ENCODE data around the gene CTIF. TPM values are rescaled to one million over a fixed set of nuclear protein-coding genes. Genes with fewer than 3 reads are reported as not detected.
A peak's percentile ranks its signal among the peaks of the same experiment; 100 is the strongest.

CTIF gene
- total and polyA plus RNA-seq, 4 experiments from 2014 or later, result 5.2 to 6.5 TPM; not detected in 2

DNA sequence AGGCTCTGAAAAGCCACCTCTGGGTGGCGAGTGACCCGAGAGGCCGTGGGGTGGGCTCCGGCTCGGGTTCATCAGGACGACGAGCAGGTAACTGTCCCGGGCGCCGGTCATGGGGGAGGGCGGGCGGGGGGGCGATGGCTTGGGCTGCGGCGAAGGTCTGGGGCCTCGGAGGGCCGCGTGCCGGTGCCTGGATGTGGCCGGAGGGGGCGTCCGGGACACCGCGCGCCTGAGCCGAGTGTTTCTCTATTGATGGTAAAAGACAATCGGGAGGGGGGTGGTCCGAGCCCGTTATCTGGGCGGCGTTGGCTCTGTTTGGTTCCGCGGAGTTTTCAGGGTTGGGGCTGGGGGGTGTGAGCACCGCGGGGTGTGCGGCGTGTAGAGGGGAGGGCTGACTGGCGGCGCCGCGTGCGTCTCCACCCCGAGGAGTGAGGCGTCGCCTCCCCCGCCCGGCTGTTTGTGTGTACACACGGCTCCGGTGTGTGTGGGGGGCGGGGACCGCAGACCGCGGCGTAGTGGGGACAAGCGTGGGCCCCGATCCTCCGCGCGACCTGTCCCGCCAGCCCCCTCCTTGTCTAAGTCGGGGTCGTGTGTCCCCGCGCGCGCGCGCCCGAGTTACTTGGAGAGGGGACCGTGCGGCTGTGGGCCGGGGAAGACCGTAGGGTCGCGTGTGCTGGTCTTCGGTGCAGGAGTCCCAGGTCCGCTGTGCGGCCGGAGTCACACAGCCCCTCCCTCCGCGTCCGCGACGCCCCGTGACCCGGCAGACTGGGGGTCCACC is 1.6 kb downstream of the CTIF start:
- Mint-ChIP-seq H3K27me3 (peaks cover 2 to 3% of the 10 kb centered on the region in 2 donors), H3K9me3 (no peaks in the 10 kb centered on the region), H3K4me1 (peaks cover 1 to 12% (median 7%) of the 10 kb centered on the region in 4 donors), H3K4me3 (peak overlapping the region; percentile 87 to 95 (median 92)), H3K27ac (peak overlapping the region in 2 of 7 donors; percentile 35 to 46), H3K36me3 (no peaks in the 10 kb centered on the region)
- peak; percentile 27 to 56 (median 42) for DNase-seq
- peak overlapping the region in 1 of 2 donors; percentile 68 for H3K4me3 ChIP-seq (ENCODE audit: low read length in 2 of 2)
- H3K4me1 ChIP-seq (ENCODE audit: insufficient read depth, low read length), result no peaks in the 10 kb centered on the region
- intact Hi-C loops (cut with micrococcal nuclease), result no loop called here
- H3K36me3 ChIP-seq (ENCODE audit: insufficient read depth, low read length), result no peaks in the 10 kb centered on the region
- no peak overlapping the region for H3K27ac ChIP-seq (ENCODE audit: low read depth, low read length)
- H3K9me3 ChIP-seq (ENCODE audit: control insufficient read depth in 1 of 2, low read length in 2 of 2), result no peaks in the 10 kb centered on the region
- CTCF ChIA-PET (ENCODE audit: partially characterized antibody), result no interaction called here
- POLR2A ChIA-PET (ENCODE audit: partially characterized antibody), result no interaction called here
- no peaks in the 10 kb centered on the region for H3K27me3 ChIP-seq (ENCODE audit: insufficient read depth, low read length)

DNA sequence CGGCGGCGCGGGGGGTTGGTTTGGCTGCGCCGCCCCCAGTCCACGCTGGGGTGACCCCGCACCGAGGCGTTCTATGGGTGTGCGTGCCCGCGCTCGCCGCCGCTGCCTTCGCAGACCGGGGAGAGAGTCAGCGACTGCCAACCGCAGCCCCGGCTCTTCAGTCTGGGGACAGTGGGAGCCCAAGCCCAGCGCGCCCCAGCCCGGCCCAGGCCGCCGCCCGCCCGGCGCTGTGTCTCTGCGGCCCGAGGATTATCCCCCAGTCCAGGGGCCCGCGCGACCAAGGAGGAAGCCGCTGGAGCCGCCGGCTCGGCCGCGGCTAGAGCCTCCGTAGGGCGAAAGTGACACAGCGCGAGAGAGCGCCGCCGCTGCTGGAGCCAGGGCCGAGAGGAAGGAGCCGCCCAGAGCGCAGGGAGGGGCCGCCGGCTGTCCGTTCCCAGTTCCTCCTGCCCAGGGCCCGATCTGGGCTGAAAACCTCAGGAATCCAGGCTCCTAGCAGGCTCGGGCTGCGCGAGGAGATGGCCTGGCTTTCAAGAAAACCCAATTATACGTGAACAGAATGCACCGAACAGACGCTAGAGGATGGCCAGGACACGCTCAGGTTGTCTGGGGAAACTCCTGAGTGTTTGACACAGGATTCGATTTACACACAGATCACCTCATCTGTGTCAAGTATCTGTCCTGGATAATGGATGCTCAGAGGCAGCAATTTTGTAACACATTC is 2.4 kb downstream of the CTIF start:
- Mint-ChIP-seq H3K36me3 (no peaks in the 10 kb centered on the region), H3K4me1 (peaks cover 1 to 12% (median 7%) of the 10 kb centered on the region in 4 donors), H3K27ac (peak overlapping the region in 1 of 7 donors; percentile 18), H3K4me3 (peak overlapping the region; percentile 48 to 93 (median 90)), H3K9me3 (no peaks in the 10 kb centered on the region), H3K27me3 (peaks cover 0 to 3% of the 10 kb centered on the region in 2 donors)
- DNase-seq, result peak in 1 of 5 donors; percentile 23
- intact Hi-C loops (cut with micrococcal nuclease), result no loop called here
- no peaks in the 10 kb centered on the region for H3K27me3 ChIP-seq (ENCODE audit: insufficient read depth, low read length)
- H3K9me3 ChIP-seq (ENCODE audit: control insufficient read depth in 1 of 2, low read length in 2 of 2), result no peaks in the 10 kb centered on the region
- ChIA-PET CTCF (ENCODE audit: partially characterized antibody) (no interaction called here), POLR2A (ENCODE audit: partially characterized antibody) (no interaction called here)
- H3K4me3 ChIP-seq (ENCODE audit: low read length in 2 of 2), result peak overlapping the region in 1 of 2 donors; percentile 45
- no peaks in the 10 kb centered on the region for H3K4me1 ChIP-seq (ENCODE audit: insufficient read depth, low read length)
- H3K27ac ChIP-seq (ENCODE audit: low read depth, low read length), result no peak overlapping the region
- H3K36me3 ChIP-seq (ENCODE audit: insufficient read depth, low read length), result no peaks in the 10 kb centered on the region

GRCh38 chr18:48541747-48542400 is 3.0 kb downstream of the CTIF start:
- H3K27ac ChIP-seq (ENCODE audit: low read depth, low read length), result no peak overlapping the region
- H3K4me3 ChIP-seq (ENCODE audit: low read length in 2 of 2), result no peak overlapping the region

GRCh38 chr18:48542513-48543181 is 3.8 kb downstream of the CTIF start:
- Mint-ChIP-seq H3K27me3 (peaks cover 0 to 3% of the 10 kb centered on the region in 2 donors), H3K9me3 (no peaks in the 10 kb centered on the region), H3K4me3 (peak overlapping the region in 1 of 8 donors; percentile 2), H3K27ac (peak overlapping the region in 1 of 7 donors; percentile 55), H3K4me1 (peaks cover 1 to 12% (median 7%) of the 10 kb centered on the region in 4 donors), H3K36me3 (no peaks in the 10 kb centered on the region)
- DNase-seq, result no peak
- H3K27me3 ChIP-seq (ENCODE audit: insufficient read depth, low read length), result no peaks in the 10 kb centered on the region
- intact Hi-C loops (cut with micrococcal nuclease), result no loop called here
- no peak overlapping the region for H3K27ac ChIP-seq (ENCODE audit: low read depth, low read length)
- no peaks in the 10 kb centered on the region for H3K4me1 ChIP-seq (ENCODE audit: insufficient read depth, low read length)
- no peaks in the 10 kb centered on the region for H3K9me3 ChIP-seq (ENCODE audit: control insufficient read depth in 1 of 2, low read length in 2 of 2)
- no peaks in the 10 kb centered on the region for H3K36me3 ChIP-seq (ENCODE audit: insufficient read depth, low read length)
- no peak overlapping the region for H3K4me3 ChIP-seq (ENCODE audit: low read length in 2 of 2)
- POLR2A ChIA-PET (ENCODE audit: partially characterized antibody), result no interaction called here
- CTCF ChIA-PET (ENCODE audit: partially characterized antibody), result no interaction called here

More at GRCh38 chr18:48541747-48542400, 3.0 kb downstream of the CTIF start:
- Histone ChIP-seq H3K27me3 (ENCODE audit: insufficient read depth, low read length) (no peaks in the 10 kb centered on the region), H3K4me1 (ENCODE audit: insufficient read depth, low read length) (no peaks in the 10 kb centered on the region), H3K9me3 (ENCODE audit: control insufficient read depth in 1 of 2, low read length in 2 of 2) (no peaks in the 10 kb centered on the region), H3K36me3 (ENCODE audit: insufficient read depth, low read length) (no peaks in the 10 kb centered on the region)
- ChIA-PET POLR2A (ENCODE audit: partially characterized antibody) (no interaction called here), CTCF (ENCODE audit: partially characterized antibody) (no interaction called here)
- H3K9me3 Mint-ChIP-seq, result no peaks in the 10 kb centered on the region
- H3K4me1 Mint-ChIP-seq, result peaks cover 1 to 12% (median 7%) of the 10 kb centered on the region in 4 donors
- no peak for DNase-seq
- intact Hi-C loops (cut with micrococcal nuclease), result no loop called here
- H3K4me3 Mint-ChIP-seq, result peak overlapping the region; percentile 48 to 92 (median 73)
- H3K27ac Mint-ChIP-seq, result peak overlapping the region in 1 of 7 donors; percentile 18
- H3K27me3 Mint-ChIP-seq, result peaks cover 0 to 3% of the 10 kb centered on the region in 2 donors
- H3K36me3 Mint-ChIP-seq, result no peaks in the 10 kb centered on the region

DNA sequence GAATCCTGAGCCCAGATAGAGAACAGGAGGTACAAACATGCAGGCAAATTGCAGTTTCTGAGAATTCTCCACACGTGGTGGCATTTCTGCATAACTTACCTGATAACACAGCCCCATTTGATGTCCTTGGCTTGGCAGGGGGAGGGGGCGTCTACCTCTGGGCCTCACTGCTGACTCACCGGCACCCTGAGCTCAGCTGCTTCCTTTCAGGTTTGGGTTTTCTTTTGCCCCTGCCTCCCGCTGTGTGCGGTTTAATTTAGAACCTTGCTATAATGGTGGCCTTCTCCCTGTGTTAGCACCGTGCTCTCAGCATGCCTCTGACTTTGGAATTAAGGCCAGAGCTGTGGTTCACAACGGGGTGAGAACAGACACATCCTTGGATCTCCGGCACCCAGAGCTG is 4.4 kb downstream of the CTIF start:
- Mint-ChIP-seq H3K36me3 (no peaks in the 10 kb centered on the region), H3K4me1 (peaks cover 1 to 12% (median 7%) of the 10 kb centered on the region in 4 donors), H3K9me3 (no peaks in the 10 kb centered on the region), H3K27ac (peak overlapping the region in 1 of 7 donors; percentile 55), H3K4me3 (peak overlapping the region in 1 of 8 donors; percentile 2), H3K27me3 (peaks cover 0 to 3% of the 10 kb centered on the region in 2 donors)
- no peaks in the 10 kb centered on the region for H3K4me1 ChIP-seq (ENCODE audit: insufficient read depth, low read length)
- intact Hi-C loops (cut with micrococcal nuclease), result no loop called here
- ChIA-PET CTCF (ENCODE audit: partially characterized antibody) (no interaction called here), POLR2A (ENCODE audit: partially characterized antibody) (no interaction called here)
- H3K4me3 ChIP-seq (ENCODE audit: low read length in 2 of 2), result no peak overlapping the region
- no peaks in the 10 kb centered on the region for H3K9me3 ChIP-seq (ENCODE audit: control insufficient read depth in 1 of 2, low read length in 2 of 2)
- H3K36me3 ChIP-seq (ENCODE audit: insufficient read depth, low read length), result no peaks in the 10 kb centered on the region
- H3K27me3 ChIP-seq (ENCODE audit: insufficient read depth, low read length), result no peaks in the 10 kb centered on the region
- peak in 1 of 5 donors; percentile 46 for DNase-seq
- no peak overlapping the region for H3K27ac ChIP-seq (ENCODE audit: low read depth, low read length)

GRCh38 chr18:48544116-48544515 is 5.3 kb downstream of the CTIF start:
- intact Hi-C loops (cut with micrococcal nuclease), result no loop called here
- no peak overlapping the region for H3K27ac Mint-ChIP-seq
- ChIA-PET POLR2A (ENCODE audit: partially characterized antibody) (no interaction called here), CTCF (ENCODE audit: partially characterized antibody) (no interaction called here)
- peaks cover 0 to 3% of the 10 kb centered on the region in 2 donors for H3K27me3 Mint-ChIP-seq
- H3K4me3 Mint-ChIP-seq, result no peak overlapping the region
- Histone ChIP-seq H3K27ac (ENCODE audit: low read depth, low read length) (no peak overlapping the region), H3K4me1 (ENCODE audit: insufficient read depth, low read length) (no peaks in the 10 kb centered on the region), H3K4me3 (ENCODE audit: low read length in 2 of 2) (no peak overlapping the region), H3K9me3 (ENCODE audit: control insufficient read depth in 1 of 2, low read length in 2 of 2) (no peaks in the 10 kb centered on the region), H3K36me3 (ENCODE audit: insufficient read depth, low read length) (no peaks in the 10 kb centered on the region), H3K27me3 (ENCODE audit: insufficient read depth, low read length) (no peaks in the 10 kb centered on the region)
- H3K9me3 Mint-ChIP-seq, result no peaks in the 10 kb centered on the region
- no peak for DNase-seq
- peaks cover 0 to 11% (median 5%) of the 10 kb centered on the region in 4 donors for H3K4me1 Mint-ChIP-seq
- H3K36me3 Mint-ChIP-seq, result no peaks in the 10 kb centered on the region

All from CD4-positive, alpha-beta memory T cell (primary cell).